HUES6 (cell line): ENCODE measurements around the gene MTRFR.
A peak's percentile ranks its signal among the peaks of the same experiment; 100 is the strongest.
"Not testable (repeated sequence)": the region's sequence is repeated elsewhere in the genome, so short reads cannot be mapped to it uniquely, and the experiment has no call there.

Source experiments
- H3K27ac ChIP-seq: 2 replicates; pipeline ENCODE4 v1.7.0; 2013; ENCODE audit warnings: low read depth, mild to moderate bottlenecking, low read length, inconsistent platforms
- H3K27me3 ChIP-seq: 2 replicates; pipeline ENCODE4 v1.6.1; 2013; ENCODE audit warnings: low read length; ENCODE audit not compliant: control insufficient read depth, insufficient read depth
- H3K36me3 ChIP-seq: 2 replicates; pipeline ENCODE4 v1.6.1; 2013; ENCODE audit warnings: low read length; ENCODE audit not compliant: control insufficient read depth, insufficient read depth
- H3K4me1 ChIP-seq: 2 replicates; pipeline ENCODE4 v1.6.1; 2013; ENCODE audit warnings: low read length; ENCODE audit not compliant: control insufficient read depth, insufficient read depth
- H3K4me3 ChIP-seq: 2 replicates; pipeline ENCODE4 v1.5.1; 2013; ENCODE audit warnings: low read depth, low read length
- H3K9ac ChIP-seq: one replicate; pipeline ENCODE4 v1.6.1; 2013; ENCODE audit warnings: mild to moderate bottlenecking, low read length
- H3K9me3 ChIP-seq: 2 replicates; pipeline ENCODE4 v1.6.1; 2013; ENCODE audit warnings: low read depth, low read length; ENCODE audit not compliant: control insufficient read depth, insufficient read depth

Gene MTRFR

DNA sequence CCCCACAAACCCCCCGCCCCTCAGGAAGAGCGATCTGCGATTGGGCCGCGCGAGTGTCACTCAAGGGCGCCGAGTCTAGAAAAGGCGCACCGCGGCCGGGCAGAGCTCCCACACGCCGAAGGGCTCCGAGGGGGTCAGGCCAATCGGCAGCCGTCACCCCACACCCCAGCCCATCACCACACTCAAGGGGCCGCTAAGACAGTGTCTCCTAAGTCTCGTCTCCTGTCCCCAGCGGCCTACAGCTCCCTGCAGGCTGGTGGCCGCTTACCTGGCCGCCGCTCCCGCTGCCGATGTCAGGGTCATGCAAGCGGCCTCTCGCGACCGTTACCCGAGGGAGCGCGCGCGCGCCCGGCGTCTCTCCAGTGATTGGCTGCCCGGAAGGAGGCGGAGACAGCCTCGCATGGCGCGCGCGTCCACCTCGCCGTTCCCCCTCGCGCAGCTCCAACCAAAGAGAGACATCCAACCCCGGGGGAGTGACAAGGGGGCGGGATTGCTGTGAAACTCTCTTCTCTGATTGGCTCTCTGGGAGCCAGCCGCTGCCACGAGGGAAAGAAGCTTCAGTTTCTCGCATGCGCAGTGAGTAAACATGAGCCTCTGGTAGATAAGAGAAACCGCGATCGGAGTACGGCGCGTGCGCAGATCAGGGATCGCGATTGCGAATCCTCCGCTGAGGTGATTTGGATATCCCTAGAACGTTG is at the start of gene MTRFR, which contains the start of gene MPHOSPH9:
Gene MTRFR (plus strand): TSS at position 630 of the 698 bp plus-strand sequence. CDS start 20,239 bp downstream, outside the sequence.
Gene MPHOSPH9 (minus strand): TSS at position 335 of the 698 bp plus-strand sequence. CDS start 2,777 bp downstream, outside the sequence.
- Histone ChIP-seq H3K4me3 (peak within 1 kb of the TSS; percentile 92), H3K27me3 (no peaks in the 10 kb centered on the region), H3K4me1 (peaks cover 2% of the 10 kb centered on the region; the same call in 1 of the 2 replicates), H3K27ac (peak within 1 kb of the TSS; percentile 59; the same call in 1 of the 2 replicates), H3K9ac (peak within 1 kb of the TSS; percentile 92), H3K9me3 (no peaks in the 10 kb centered on the region), H3K36me3 (peaks cover 13% of the 10 kb centered on the region)

DNA sequence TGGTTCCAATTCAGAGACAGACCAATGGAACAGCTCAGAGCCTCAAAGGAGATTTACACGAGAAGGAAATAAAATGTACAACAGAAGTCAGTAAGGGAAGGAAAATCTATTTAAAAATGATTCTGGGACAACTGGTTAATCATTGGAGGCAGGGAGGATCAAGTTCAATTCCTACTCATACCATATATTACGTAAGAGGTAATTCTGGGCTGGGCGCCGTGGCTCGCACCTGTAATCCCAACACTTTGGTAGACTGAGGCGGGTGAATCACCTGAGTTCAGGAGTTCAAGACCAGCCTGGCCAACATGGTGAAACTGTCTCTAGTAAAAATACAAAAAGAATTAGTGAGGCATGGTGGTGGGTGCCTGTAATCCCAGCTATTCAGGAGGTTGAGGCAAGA is 45.6 kb upstream of the MTRFR start:
- no peaks in the 10 kb centered on the region for H3K9me3 ChIP-seq
- H3K27ac ChIP-seq: no peak overlapping the region
- no peak overlapping the region for H3K4me3 ChIP-seq
- H3K36me3 ChIP-seq: peaks cover 66% of the 10 kb centered on the region
- H3K27me3 ChIP-seq: no peaks in the 10 kb centered on the region
- H3K4me1 ChIP-seq: no peaks in the 10 kb centered on the region
- no peak overlapping the region for H3K9ac ChIP-seq

DNA sequence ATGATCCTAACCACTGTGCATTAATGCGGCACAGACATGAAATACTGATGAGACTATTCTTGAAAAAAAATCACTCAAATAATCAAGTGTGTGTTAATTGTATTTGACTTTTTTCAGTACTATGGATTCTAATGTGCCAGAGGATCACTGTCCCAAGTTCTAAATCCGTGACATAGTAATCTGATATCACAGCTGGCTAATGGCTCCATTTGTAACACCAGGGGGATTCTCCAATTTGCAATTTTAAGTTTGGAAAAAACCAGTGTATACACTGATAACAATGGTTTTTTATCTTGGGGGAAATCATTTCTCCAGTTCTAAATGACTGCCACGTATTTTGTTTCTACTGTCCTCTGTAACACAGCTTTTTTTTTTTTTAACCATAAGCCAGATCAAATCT is 33.3 kb upstream of the MTRFR start:
- H3K4me1 ChIP-seq: no peaks in the 10 kb centered on the region
- H3K36me3 ChIP-seq: peaks cover 72% of the 10 kb centered on the region
- H3K4me3 ChIP-seq: no peak overlapping the region
- no peak overlapping the region for H3K9ac ChIP-seq
- no peaks in the 10 kb centered on the region for H3K27me3 ChIP-seq
- H3K9me3 ChIP-seq: no peaks in the 10 kb centered on the region
- H3K27ac ChIP-seq: no peak overlapping the region

DNA sequence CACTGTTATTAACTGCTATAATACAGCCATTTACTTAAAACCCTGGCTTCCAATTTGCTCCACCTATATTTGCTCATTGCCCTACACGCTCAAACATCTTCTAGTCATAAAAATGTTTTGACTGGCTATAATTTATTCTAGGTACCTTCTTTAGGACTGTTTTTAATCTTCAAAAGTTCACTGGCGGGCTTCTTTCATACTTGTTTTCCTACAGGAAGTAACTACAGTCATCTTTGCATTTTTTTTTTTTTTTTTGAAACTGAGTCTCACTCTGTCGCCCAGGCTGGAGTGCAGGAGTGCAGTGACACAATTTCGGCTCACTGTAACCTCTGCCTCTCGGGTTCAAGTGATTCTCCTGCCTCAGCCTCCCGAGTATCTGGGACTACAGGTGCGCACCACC is 32.8 kb upstream of the MTRFR start:
- H3K36me3 ChIP-seq: peaks cover 73% of the 10 kb centered on the region
- no peak overlapping the region for H3K27ac ChIP-seq
- H3K4me3 ChIP-seq: no peak overlapping the region
- no peaks in the 10 kb centered on the region for H3K9me3 ChIP-seq
- H3K4me1 ChIP-seq: no peaks in the 10 kb centered on the region
- H3K27me3 ChIP-seq: no peaks in the 10 kb centered on the region
- no peak overlapping the region for H3K9ac ChIP-seq

DNA sequence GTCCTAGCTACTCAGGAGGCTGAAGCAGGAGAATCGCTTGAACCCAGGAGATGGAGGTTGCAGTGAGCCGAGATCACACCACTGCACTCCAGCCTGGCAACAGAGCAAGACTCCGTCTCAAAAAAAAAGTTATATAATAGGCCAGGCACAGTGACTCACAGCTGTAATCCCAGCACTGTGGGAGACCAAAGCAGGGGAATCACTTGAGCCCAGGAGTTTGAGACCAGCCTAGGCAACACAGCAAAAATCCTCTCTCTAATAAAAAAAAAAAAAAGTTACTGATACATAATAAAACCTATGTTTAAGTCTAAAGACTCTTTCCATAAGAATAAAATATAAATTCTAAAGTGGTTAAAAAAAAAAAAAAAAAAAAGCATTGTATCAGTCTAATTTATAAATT is 26.4 kb upstream of the MTRFR start:
- H3K36me3 ChIP-seq: peaks cover 70% of the 10 kb centered on the region
- not testable (repeated sequence) for H3K27ac ChIP-seq, H3K9ac ChIP-seq, H3K4me1 ChIP-seq, H3K27me3 ChIP-seq, H3K9me3 ChIP-seq, H3K4me3 ChIP-seq

DNA sequence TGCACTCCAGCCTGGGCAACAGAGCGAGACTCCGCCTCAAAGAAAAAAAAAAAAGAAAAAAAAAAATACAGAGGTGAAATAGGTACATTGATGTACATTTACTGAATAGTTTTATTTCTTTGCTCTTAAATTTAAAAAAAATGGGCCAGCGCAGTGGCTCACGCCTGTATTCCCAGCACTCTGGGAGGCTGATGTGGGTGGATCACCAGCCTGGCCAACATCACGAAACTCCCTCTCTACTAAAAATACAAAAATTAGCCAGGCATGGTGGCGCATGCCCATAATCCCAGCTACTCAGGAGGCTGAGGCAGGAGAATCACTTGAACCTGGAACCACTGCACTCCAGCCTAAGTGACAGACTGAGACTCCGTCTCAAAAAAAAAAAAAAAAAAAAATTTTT is 25.4 kb upstream of the MTRFR start:
- H3K9me3 ChIP-seq, H3K9ac ChIP-seq, H3K27me3 ChIP-seq, H3K4me3 ChIP-seq, H3K27ac ChIP-seq, H3K4me1 ChIP-seq: not testable (repeated sequence)
- peaks cover 66% of the 10 kb centered on the region for H3K36me3 ChIP-seq

DNA sequence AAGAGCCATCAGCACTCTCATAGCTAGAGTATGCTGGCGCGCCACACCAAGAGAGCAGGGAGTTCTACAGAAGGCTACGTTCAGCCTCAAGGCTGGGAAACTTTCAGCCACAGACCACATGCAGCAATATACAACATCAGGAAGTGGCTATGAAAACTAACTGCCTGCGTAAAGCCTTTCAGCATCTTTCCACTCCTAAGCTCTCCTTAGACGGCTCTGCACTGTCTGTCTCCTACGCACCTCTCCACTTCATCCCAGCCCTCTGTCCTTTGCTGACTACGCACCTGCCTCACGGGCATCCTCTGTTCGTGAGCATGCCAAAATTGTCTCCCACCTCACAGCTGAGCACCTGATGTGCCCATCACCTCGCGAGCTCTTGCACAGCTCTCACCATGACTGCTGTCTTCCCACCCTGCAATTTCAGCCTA is 10.0 kb upstream of the MTRFR start:
- Histone ChIP-seq H3K27me3 (no peaks in the 10 kb centered on the region), H3K9me3 (no peaks in the 10 kb centered on the region), H3K4me3 (no peak overlapping the region), H3K27ac (no peak overlapping the region), H3K9ac (no peak overlapping the region), H3K4me1 (no peaks in the 10 kb centered on the region), H3K36me3 (peaks cover 69% of the 10 kb centered on the region)

DNA sequence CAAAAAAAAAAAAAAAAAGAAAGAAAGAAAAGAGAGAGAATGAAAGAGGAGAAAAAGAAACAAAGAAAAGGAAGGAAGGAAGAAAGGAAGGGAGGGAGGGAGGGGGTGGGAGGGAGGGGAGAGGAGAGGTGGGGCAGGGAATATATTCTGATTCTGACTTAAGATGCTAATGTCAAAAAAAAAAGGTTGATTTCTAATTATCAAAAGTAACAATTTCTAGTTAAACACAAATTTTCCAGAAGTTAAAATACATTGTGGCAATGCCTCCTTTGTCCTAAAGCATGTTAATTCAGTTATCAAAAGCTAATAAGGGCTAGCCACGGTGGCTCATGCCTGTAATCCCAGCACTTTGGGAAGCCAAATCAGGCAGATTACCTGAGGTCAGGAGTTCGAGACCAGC is 7.8 kb upstream of the MTRFR start:
- Histone ChIP-seq H3K9me3 (no peaks in the 10 kb centered on the region), H3K36me3 (peaks cover 54% of the 10 kb centered on the region), H3K27me3 (no peaks in the 10 kb centered on the region), H3K4me3 (no peak overlapping the region), H3K4me1 (no peaks in the 10 kb centered on the region), H3K27ac (no peak overlapping the region), H3K9ac (no peak overlapping the region)

DNA sequence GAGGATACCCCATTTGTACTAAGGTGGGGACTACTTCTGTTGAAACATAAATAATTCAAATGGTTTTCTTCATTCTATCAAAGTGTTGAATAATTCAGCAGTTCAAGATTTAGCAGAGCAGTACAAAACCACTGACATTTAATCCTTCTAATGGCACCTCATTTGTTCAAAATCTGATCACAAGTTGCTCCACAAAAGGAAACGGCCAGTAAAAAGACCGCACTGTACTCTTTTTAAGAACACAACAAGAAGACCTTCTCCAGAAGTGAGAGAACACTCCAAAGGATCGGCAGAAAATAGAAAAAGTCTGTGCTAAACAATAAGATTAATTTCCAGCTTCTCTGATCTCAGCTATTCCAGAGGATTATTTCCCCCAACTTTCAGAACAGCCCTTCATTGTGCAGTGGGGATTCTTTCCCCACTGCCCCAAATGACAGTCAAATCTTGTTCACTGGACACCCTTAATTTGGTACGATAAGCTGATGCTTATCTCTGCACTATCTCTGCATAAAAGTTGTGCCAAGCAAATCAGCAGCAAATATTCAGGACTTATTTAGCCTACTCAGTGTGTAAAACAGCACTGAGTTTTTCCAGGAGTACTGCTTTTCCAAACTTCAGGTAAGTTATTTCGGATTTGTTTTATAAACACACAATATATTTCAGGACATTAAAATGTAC is 5.5 kb upstream of the MTRFR start:
- Histone ChIP-seq H3K36me3 (peaks cover 34% of the 10 kb centered on the region), H3K4me3 (no peak overlapping the region), H3K27ac (no peak overlapping the region), H3K9me3 (no peaks in the 10 kb centered on the region), H3K27me3 (no peaks in the 10 kb centered on the region), H3K9ac (no peak overlapping the region), H3K4me1 (no peaks in the 10 kb centered on the region)

DNA sequence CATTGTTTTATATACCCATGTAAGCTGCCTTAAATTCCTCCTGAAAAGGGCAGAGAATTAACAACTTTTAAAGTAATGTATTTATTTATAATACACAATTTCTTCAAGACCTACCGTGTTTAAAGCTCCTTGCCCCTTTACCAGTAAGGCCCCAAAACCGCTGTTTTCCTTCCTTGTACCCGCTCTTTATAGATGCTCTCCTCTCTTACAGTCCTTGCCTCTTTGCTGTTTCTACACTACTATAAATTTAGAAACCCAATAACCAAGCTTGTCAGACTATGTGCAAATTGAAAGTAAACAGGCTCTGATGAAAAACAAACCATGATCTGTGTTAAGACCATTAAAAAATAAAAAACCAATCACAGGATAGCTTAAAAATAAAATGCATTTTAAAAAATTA is 4.2 kb upstream of the MTRFR start:
- Histone ChIP-seq H3K4me3 (no peak overlapping the region), H3K9ac (no peak overlapping the region), H3K4me1 (no peaks in the 10 kb centered on the region; the same call in 1 of the 2 replicates), H3K27me3 (no peaks in the 10 kb centered on the region), H3K36me3 (peaks cover 27% of the 10 kb centered on the region), H3K9me3 (no peaks in the 10 kb centered on the region), H3K27ac (no peak overlapping the region)

DNA sequence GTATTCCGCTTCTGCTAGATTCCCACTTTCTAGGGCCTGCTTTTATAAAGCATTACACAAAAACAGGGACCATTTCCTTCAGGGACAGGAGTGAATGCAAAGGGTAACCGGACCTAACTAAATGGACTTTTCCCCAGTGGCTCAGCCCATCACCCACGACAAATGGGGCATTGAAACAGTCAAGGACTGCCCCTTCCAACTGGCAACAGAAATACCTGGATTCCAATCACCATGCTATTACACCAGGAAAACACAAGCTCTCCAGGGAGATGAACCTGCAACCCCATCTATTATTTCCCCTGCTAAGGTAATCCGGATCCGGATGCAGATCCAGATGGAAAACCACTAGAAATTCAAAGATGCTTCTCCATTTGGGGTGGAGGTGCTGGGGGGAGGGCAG is 1.3 kb upstream of the MTRFR start:
- H3K27me3 ChIP-seq: no peaks in the 10 kb centered on the region
- H3K27ac ChIP-seq: no peak overlapping the region; the same call in 1 of the 2 replicates
- no peaks in the 10 kb centered on the region for H3K9me3 ChIP-seq
- H3K9ac ChIP-seq: peak overlapping the region; percentile 92
- H3K4me3 ChIP-seq: peak overlapping the region; percentile 92
- H3K4me1 ChIP-seq: peaks cover 2% of the 10 kb centered on the region; the same call in 1 of the 2 replicates
- peaks cover 19% of the 10 kb centered on the region for H3K36me3 ChIP-seq
